Fibroblast of mammary gland (primary cell): ENCODE results near the gene UBR4.

Source experiments
- DNase-seq: peaks from one replicate; pipeline ENCODE4 v3.0.0-alpha.2; 2010; ENCODE audit warnings: low read depth
- H3K4me3 ChIP-seq: 2 replicates; pipeline ENCODE4 v1.5.1; 2011; ENCODE audit warnings: low read depth, mild to moderate bottlenecking, low read length, moderate library complexity; ENCODE audit not compliant: control insufficient read depth
- CTCF ChIP-seq: conservative IDR thresholded peaks from 2 replicates; pipeline ENCODE4 v1.5.1; 2011; ENCODE audit warnings: low read depth, low read length, inconsistent platforms; ENCODE audit not compliant: control insufficient read depth, insufficient read depth

Gene UBR4

DNA sequence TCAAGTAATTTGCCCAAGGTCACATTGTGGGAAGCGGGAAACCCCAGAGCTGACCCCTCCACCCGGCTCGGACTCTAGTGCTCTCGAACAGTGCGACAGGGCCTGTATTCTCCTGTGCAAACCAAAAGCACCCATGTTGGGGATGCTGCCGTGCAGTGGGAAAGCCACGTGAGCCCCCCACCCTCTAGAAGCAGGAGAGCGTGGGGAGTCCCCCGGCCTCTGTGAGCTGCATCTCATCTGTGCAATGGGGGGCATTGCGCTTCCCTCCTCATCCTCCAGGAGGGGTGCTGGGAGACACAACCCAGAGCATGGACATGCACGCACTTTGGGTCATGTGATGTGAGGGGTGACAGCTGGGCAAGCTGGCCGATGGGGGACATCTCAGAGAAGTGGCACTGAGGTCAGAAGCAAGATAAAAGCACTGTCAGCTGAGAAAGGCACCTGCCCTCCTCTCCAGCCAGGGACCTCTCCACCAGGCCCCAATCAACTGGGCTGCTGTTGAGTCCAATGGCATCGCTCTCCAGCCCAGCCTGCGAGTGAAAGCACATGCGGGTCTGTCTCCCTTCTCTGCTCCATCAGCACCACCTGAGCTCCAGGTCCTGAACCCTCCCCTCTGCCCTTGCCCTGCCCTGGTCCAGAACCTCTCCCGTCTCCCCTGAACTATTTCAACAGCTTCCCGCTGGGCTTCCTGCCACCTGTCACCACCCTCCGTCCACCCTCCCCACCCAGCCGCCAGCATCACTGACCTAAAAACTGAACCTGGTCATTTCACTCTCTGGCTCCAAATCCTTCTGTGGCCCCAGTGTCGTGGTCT, 177.2 kb downstream of the UBR4 start:
- no peak for TF ChIP-seq CTCF
- no peak for DNase-seq

GRCh38 chr1:19032413-19032695, 177.7 kb downstream of the UBR4 start:
- DNase-seq = no peak
- no peak overlapping the region for H3K4me3 ChIP-seq
- TF ChIP-seq CTCF = no peak

More for the DNA sequence above, 177.2 kb downstream of the UBR4 start:
- H3K4me3 ChIP-seq = no peak overlapping the region

DNA sequence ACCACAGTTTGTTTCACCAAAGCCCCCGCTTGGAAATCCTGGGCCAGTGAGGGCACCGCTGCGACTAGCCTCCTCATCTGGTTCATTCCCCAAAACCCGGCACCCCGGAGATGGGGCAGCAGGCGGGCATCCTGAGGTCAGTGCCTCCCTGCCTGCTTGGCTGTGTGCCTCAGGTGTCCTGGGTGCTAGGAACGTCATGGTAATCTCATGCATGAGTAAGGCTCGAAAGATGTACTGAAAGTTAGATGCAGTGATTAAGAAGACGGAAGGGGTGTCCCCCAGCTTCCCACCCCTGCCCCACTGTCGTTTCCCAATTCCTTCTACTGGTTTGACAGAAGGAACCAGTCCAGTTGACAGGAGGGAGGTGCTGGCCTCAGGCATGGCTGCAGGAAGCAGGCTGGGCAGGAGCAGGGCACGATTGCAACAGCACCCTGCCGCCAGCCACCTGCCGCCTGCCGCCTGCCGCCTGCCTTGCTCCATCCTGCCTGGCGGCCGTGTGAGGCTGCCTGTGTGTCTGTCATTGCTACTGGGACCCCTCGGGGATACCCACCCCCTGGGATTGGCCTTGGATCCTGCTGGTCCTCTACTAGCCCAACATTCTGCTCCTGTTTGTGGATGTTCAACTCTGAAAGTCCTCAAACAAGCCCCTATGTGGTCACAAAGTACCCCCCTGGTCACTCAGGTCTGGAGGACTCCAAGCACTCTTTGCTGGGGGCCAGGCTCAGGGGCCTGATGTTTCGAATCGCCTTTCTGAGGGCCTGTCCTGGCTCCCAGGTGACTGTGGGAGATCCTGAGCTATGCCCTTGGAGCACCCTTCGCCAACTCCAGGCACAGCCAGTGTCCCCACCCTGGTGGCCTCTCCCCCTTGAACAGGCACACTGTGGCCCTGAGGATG, 180.6 kb downstream of the UBR4 start:
- no peak for DNase-seq
- no peak overlapping the region for H3K4me3 ChIP-seq
- no peak for TF ChIP-seq CTCF

DNA sequence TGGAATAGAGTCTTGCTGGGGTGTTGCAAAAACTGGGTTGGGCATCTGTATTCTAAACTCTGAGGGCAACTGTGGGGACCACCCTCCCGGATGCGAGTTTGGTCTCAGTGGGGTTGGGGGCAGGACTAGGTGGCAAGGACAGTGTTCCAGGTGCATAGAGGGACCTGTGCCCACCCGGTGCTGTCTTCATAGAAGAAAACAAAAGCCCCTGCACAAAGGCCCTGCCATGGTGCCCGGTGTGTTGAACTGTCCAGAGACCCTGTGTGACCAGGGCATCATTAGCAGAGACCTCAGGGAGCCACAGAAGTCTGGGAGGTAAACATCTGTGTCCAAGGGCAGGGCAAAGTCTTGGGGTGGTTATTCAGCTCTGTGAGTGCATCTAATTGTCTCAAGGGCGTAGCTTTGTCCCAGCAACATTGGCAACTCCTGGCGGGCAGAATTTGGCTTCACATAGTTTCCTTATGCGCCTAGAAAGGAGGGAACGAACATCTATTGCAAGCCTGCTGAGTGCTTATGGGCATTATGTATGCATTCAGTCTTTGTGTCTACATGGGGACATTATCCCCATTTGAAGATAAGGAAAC, 181.4 kb downstream of the UBR4 start:
- no peak for TF ChIP-seq CTCF
- no peak for DNase-seq
- no peak overlapping the region for H3K4me3 ChIP-seq

GRCh38 chr1:19028110-19028509, 182.0 kb downstream of the UBR4 start:
- no peak overlapping the region for H3K4me3 ChIP-seq
- no peak for DNase-seq
- TF ChIP-seq CTCF = no peak
